Caco-2 (cell line): ENCODE measurements around the gene TAS2R16. TPM values are rescaled to one million over a fixed set of nuclear protein-coding genes. Genes with fewer than 3 reads are reported as not detected.

Experiments
- BruUV-seq: library from RNA; stranded (reverse); fragments of 400-500 nt; replicated peaks from 2 replicates; lab custom pipeline; 2021; lab: Mats Ljungman, UMichigan
- CTCF ChIA-PET: fragments of 300-600 bp; sonication (Branson Sonifier 250); formaldehyde crosslinking; loops from one replicate; lab custom pipeline; 2022; ENCODE audit warnings: antibody characterized with exemption; lab: Charles Lee
- POLR2A ChIA-PET: fragments of 300-600 bp; sonication (Branson Sonifier 250); formaldehyde crosslinking; loops from one replicate; lab custom pipeline; 2022; ENCODE audit warnings: antibody characterized with exemption; lab: Charles Lee
- DNase-seq, 2 experiments: peaks; one replicate each; pipeline versions ENCODE4 v3.0.0 to v3.0.0-alpha.2; 2020 to 2022
- H3K27me3 ChIP-seq: replicated peaks from 2 replicates; pipeline ENCODE4 v1.6.0; 2011; ENCODE audit warnings: low read length; ENCODE audit not compliant: control insufficient read depth, insufficient read depth
- H3K36me3 ChIP-seq: 2 replicates; pipeline ENCODE4 v1.5.1; 2011; ENCODE audit warnings: low read length; ENCODE audit not compliant: control insufficient read depth, insufficient read depth
- H3K4me1 ChIP-seq: fragments of 250-450 bp; sonication (Bioruptor Pico); 2 replicates; pipeline ENCODE4 v1.5.1; 2020; ENCODE audit warnings: mild to moderate bottlenecking
- H3K4me3 ChIP-seq: 2 replicates; pipeline ENCODE4 v1.5.1; 2011; ENCODE audit warnings: low read depth, mild to moderate bottlenecking, control low read depth, low read length
- H3K9me3 ChIP-seq: fragments of 250-450 bp; sonication (Bioruptor Pico); 2 replicates; pipeline ENCODE4 v1.5.1; 2020; ENCODE audit warnings: mild to moderate bottlenecking, moderate library complexity
- H3K27ac Mint-ChIP-seq: one replicate; pipeline ENCODE4 v1.8.0; 2022; ENCODE audit warnings: mixed read lengths; ENCODE audit not compliant: unreplicated experiment
- H3K27me3 Mint-ChIP-seq: one replicate; pipeline ENCODE4 v1.8.0; 2022; ENCODE audit warnings: mixed read lengths; ENCODE audit not compliant: insufficient read depth, unreplicated experiment
- H3K36me3 Mint-ChIP-seq: one replicate; pipeline ENCODE4 v1.8.0; 2022; ENCODE audit warnings: mild to moderate bottlenecking, mixed read lengths; ENCODE audit not compliant: insufficient read depth, unreplicated experiment
- H3K4me1 Mint-ChIP-seq: one replicate; pipeline ENCODE4 v1.8.0; 2022; ENCODE audit warnings: low read depth, mixed read lengths; ENCODE audit not compliant: unreplicated experiment
- H3K4me3 Mint-ChIP-seq: one replicate; pipeline ENCODE4 v1.8.0; 2022; ENCODE audit warnings: mild to moderate bottlenecking, moderate library complexity, mixed read lengths; ENCODE audit not compliant: unreplicated experiment
- H3K9me3 Mint-ChIP-seq: one replicate; pipeline ENCODE4 v1.8.0; 2022; ENCODE audit warnings: mixed read lengths; ENCODE audit not compliant: unreplicated experiment
- intact Hi-C: fragments of 100-400 bp; cut with micrococcal nuclease; formaldehyde crosslinking; loops from one replicate; pipeline ENCODE4 v1.10.0; 2022; ENCODE audit not compliant: unreplicated experiment
- total RNA-seq: library from RNA; stranded (reverse); gene quantifications from 2 replicates; pipeline ENCODE4 v1.2.3, GENCODE V29; 2022
- TF ChIP-seq, protein P1 (sequence below), 2 experiments: fragments of 200-600 bp in 1 of 2; IDR thresholded peaks; 1 replicate in 1 of 2; 2 replicates in 1 of 2; pipeline versions ENCODE4 v1.5.1 to v1.8.0; 2011 to 2022; ENCODE audit warnings: antibody characterized with exemption in 1 of 2, control low read depth in 1 of 2, inconsistent platforms in 1 of 2, low read depth in 1 of 2, low read length in 1 of 2, mild to moderate bottlenecking in 1 of 2, moderate library complexity in 1 of 2; ENCODE audit not compliant: insufficient read depth in 1 of 2, severe bottlenecking in 1 of 2, unreplicated experiment in 1 of 2

TAS2R16 gene
- total RNA-seq, 1 experiment from 2014 or later = not detected

DNA sequence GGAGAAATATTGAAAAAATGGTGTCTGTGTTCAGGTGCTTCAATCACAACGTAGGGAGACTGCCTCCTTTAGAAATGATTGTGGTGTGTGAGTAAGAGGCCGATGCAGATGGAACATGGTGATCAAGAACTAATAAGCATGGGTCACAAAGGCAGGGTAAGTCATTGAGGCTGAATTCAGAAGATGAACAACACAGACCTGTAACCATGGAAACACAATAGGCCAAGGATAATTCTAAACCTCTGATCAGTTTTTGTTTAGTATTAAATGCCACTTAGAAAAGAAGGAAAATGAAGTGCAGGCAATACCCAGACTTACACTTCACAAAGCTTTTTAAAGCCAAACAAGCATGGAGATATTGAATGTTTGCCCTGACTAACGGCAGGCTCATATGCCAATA lies 32.8 kb upstream of the TAS2R16 start:
- CTCF ChIA-PET = no interaction called here
- no peak overlapping the region for H3K27ac Mint-ChIP-seq
- peaks cover 2% of the 10 kb centered on the region for H3K27me3 Mint-ChIP-seq
- peaks cover 3% of the 10 kb centered on the region for H3K9me3 Mint-ChIP-seq
- Histone ChIP-seq H3K36me3 (no peaks in the 10 kb centered on the region), H3K27me3 (no peaks in the 10 kb centered on the region), H3K4me3 (no peak overlapping the region), H3K4me1 (no peaks in the 10 kb centered on the region), H3K9me3 (0 out of 2 replicates have a peak, but pooled peaks cover 3% of the 10 kb centered on the region)
- no TSS peak for BruUV-seq
- intact Hi-C loops = no loop called here
- POLR2A ChIA-PET = no interaction called here
- TF ChIP-seq, protein P1, sequence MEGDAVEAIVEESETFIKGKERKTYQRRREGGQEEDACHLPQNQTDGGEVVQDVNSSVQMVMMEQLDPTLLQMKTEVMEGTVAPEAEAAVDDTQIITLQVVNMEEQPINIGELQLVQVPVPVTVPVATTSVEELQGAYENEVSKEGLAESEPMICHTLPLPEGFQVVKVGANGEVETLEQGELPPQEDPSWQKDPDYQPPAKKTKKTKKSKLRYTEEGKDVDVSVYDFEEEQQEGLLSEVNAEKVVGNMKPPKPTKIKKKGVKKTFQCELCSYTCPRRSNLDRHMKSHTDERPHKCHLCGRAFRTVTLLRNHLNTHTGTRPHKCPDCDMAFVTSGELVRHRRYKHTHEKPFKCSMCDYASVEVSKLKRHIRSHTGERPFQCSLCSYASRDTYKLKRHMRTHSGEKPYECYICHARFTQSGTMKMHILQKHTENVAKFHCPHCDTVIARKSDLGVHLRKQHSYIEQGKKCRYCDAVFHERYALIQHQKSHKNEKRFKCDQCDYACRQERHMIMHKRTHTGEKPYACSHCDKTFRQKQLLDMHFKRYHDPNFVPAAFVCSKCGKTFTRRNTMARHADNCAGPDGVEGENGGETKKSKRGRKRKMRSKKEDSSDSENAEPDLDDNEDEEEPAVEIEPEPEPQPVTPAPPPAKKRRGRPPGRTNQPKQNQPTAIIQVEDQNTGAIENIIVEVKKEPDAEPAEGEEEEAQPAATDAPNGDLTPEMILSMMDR (IDR thresholded peaks at IDR 0.05; ENCODE audit: insufficient read depth in 1 of 2, low read depth in 1 of 2, low read length in 1 of 2, severe bottlenecking in 1 of 2, unreplicated experiment in 1 of 2) = no peak
- no peaks in the 10 kb centered on the region for H3K4me1 Mint-ChIP-seq
- no peak for DNase-seq
- no peaks in the 10 kb centered on the region for H3K36me3 Mint-ChIP-seq
- no peak overlapping the region for H3K4me3 Mint-ChIP-seq

DNA sequence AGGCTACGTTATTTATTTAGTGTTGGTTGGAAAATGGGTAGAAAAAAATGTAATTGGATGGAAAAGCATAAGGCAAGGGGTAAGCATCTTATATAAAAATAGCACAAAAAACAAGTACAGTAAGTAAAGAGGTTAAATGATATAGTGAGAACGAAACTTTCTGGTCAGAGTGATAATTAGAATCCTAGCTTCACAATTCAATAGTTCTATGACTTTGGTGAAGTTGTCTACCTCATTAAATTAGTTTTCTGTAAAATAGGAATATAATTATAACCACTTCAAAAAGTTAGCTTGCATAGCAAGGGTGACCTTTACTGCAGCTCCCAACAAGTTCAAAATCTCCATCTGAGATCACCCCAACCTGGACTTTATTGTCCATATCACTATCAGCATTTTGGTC lies 30.8 kb upstream of the TAS2R16 start:
- H3K4me3 Mint-ChIP-seq = no peak overlapping the region
- peaks cover 8% of the 10 kb centered on the region for H3K27me3 Mint-ChIP-seq
- ChIA-PET POLR2A (no interaction called here), CTCF (no interaction called here)
- H3K4me3 ChIP-seq = no peak overlapping the region
- no peaks in the 10 kb centered on the region for H3K36me3 ChIP-seq
- intact Hi-C loops = no loop called here
- no peaks in the 10 kb centered on the region for H3K4me1 Mint-ChIP-seq
- TF ChIP-seq, protein P1 (IDR thresholded peaks at IDR 0.05; ENCODE audit: insufficient read depth in 1 of 2, low read depth in 1 of 2, low read length in 1 of 2, severe bottlenecking in 1 of 2, unreplicated experiment in 1 of 2) = no peak
- H3K9me3 Mint-ChIP-seq = no peaks in the 10 kb centered on the region
- H3K27ac Mint-ChIP-seq = no peak overlapping the region
- 0 out of 2 replicates have a peak, but pooled peaks cover 3% of the 10 kb centered on the region for H3K9me3 ChIP-seq
- no peaks in the 10 kb centered on the region for H3K27me3 ChIP-seq
- BruUV-seq = no TSS peak
- no peak for DNase-seq
- H3K4me1 ChIP-seq = no peaks in the 10 kb centered on the region
- H3K36me3 Mint-ChIP-seq = no peaks in the 10 kb centered on the region

DNA sequence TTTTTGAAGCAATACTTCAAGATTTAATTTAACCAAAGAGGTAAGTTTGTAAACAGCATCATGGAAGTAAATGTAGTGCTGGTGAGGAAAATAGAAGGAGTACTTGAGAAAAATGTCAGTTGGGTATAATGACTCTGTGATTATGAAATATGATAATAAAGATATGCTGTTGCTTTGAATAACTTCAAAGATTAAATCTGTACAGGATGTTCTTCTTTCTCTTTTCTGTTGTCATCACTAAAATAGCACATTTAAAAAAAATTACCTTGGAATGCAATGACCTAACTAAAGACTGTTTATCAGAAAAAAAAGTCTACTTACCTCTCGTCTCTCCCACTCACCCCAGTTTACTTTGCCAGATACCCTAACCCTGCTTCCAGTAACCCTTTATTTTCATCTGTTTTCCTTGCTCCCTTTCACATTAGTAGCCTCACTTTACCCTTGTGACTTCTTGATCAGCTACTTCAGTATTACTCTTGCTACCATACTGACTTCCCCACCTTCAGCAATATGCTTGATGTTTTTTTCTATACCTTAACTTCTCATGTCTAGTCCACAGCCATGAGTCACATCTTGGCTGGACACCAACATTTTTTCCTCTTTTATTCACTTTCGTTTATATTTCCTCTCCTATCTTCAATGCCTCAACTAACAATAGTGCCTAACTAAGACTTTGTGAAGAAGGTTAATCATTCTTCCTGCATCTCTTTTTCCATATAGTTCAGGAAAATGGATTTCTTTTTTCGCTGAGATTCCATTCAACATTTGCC lies 29.7 kb upstream of the TAS2R16 start:
- no peaks in the 10 kb centered on the region for H3K4me1 ChIP-seq
- Mint-ChIP-seq H3K36me3 (no peaks in the 10 kb centered on the region), H3K4me3 (no peak overlapping the region), H3K4me1 (no peaks in the 10 kb centered on the region), H3K27ac (no peak overlapping the region), H3K9me3 (no peaks in the 10 kb centered on the region), H3K27me3 (peaks cover 8% of the 10 kb centered on the region)
- no peak for DNase-seq
- intact Hi-C loops = no loop called here
- no peaks in the 10 kb centered on the region for H3K36me3 ChIP-seq
- H3K9me3 ChIP-seq = 0 out of 2 replicates have a peak, but pooled peaks cover 3% of the 10 kb centered on the region
- POLR2A ChIA-PET = no interaction called here
- H3K27me3 ChIP-seq = no peaks in the 10 kb centered on the region
- H3K4me3 ChIP-seq = no peak overlapping the region
- TF ChIP-seq, protein P1 (IDR thresholded peaks at IDR 0.05; ENCODE audit: insufficient read depth in 1 of 2, low read depth in 1 of 2, low read length in 1 of 2, severe bottlenecking in 1 of 2, unreplicated experiment in 1 of 2) = no peak
- no TSS peak for BruUV-seq
- CTCF ChIA-PET = no interaction called here
